GM12865 (cell line): ENCODE results near the gene SLC18A3.

Experiments used
- DNase-seq: peaks from one replicate; pipeline ENCODE4 v3.0.0; 2010; ENCODE audit warnings: low read depth
- H3K4me3 ChIP-seq: 2 replicates; pipeline ENCODE4 v1.5.1; 2011; ENCODE audit warnings: mild to moderate bottlenecking, low read depth, low read length, control low read depth
- CTCF ChIP-seq: IDR thresholded peaks from 2 replicates; pipeline ENCODE4 v1.5.1; 2011; ENCODE audit warnings: low read length, control low read depth, low read depth, inconsistent platforms; ENCODE audit not compliant: insufficient read depth; ENCODE audit errors: missing control alignments

Gene SLC18A3

GRCh38 chr10:49585387-49585786 is 24.7 kb upstream of the SLC18A3 start:
- DNase-seq: no peak
- no peak overlapping the region for H3K4me3 ChIP-seq
- TF ChIP-seq CTCF: no peak

GRCh38 chr10:49587981-49588380 is 22.1 kb upstream of the SLC18A3 start:
- TF ChIP-seq CTCF: no peak
- H3K4me3 ChIP-seq: no peak overlapping the region
- DNase-seq: no peak

GRCh38 chr10:49592726-49593563 is 17.2 kb upstream of the SLC18A3 start:
- TF ChIP-seq CTCF: peak; percentile 97
- peak; percentile 60 for DNase-seq
- H3K4me3 ChIP-seq: no peak overlapping the region

GRCh38 chr10:49593564-49593875 is 16.6 kb upstream of the SLC18A3 start:
- DNase-seq: no peak
- no peak overlapping the region for H3K4me3 ChIP-seq
- TF ChIP-seq CTCF: no peak

GRCh38 chr10:49593998-49594397 is 16.1 kb upstream of the SLC18A3 start:
- DNase-seq: no peak
- no peak overlapping the region for H3K4me3 ChIP-seq
- TF ChIP-seq CTCF: no peak

- DNase-seq: peak; percentile 40
- H3K4me3 ChIP-seq: no peak overlapping the region
- peak; percentile 81 for TF ChIP-seq CTCF
These were observed 15.5 kb upstream of the SLC18A3 start for GRCh38 chr10:49594594-49594993.

- no peak for TF ChIP-seq CTCF
- no peak overlapping the region for H3K4me3 ChIP-seq
- DNase-seq: no peak
These were observed 15.0 kb upstream of the SLC18A3 start for GRCh38 chr10:49595003-49595712.
